Peyer's patch (tissue), 4 donors: ENCODE measurements around the gene PLXNA4.

Experiments
- CTCF ChIP-seq, 6 experiments: fragments of 450-650 bp in 4 of 6; fragments of 200-600 bp in 2 of 6; sonication (generic) in 1 of 6; IDR thresholded peaks; one replicate each; pipeline ENCODE4 v1.5.1; 2017 to 2019; ENCODE audit warnings: antibody characterized with exemption in 6 of 6, mild to moderate bottlenecking in 3 of 6, moderate library complexity in 1 of 6
- POLR2A ChIP-seq, 2 donors: fragments of 450-650 bp; IDR thresholded peaks; one replicate each; pipeline ENCODE4 v1.5.1; 2017; ENCODE audit warnings: antibody characterized with exemption in 2 of 2, mild to moderate bottlenecking in 2 of 2, moderate library complexity in 2 of 2

- TF ChIP-seq CTCF (IDR thresholded peaks at IDR 0.05): no peak
- no peak for TF ChIP-seq POLR2A (IDR thresholded peaks at IDR 0.05)
These were observed 12.3 kb upstream of the PLXNA4 start for GRCh38 chr7:132588596-132588995.
